HG03575 (cell line): Measurements from ENCODE around the gene SLC4A2.
"Not testable (repeated sequence)": the region's sequence is repeated elsewhere in the genome, so short reads cannot be mapped to it uniquely, and the experiment has no call there.

Experiments
- ATAC-seq: cut with Tn5 transposase; IDR thresholded peaks from one replicate; pipeline ENCODE4 v1.9.1; 2021; ENCODE audit not compliant: unreplicated experiment, insufficient number of reproducible peaks, low FRiP score; ENCODE audit errors: extremely low read depth

Gene SLC4A2

GRCh38 chr7:151019130-151019447 lies 40.3 kb upstream of the SLC4A2 start:
- ATAC-seq: no peak

GRCh38 chr7:151020231-151020630 lies 39.2 kb upstream of the SLC4A2 start:
- ATAC-seq: no peak

- ATAC-seq: no peak
Measured at GRCh38 chr7:151023232-151023631, 36.2 kb upstream of the SLC4A2 start.

GRCh38 chr7:151024435-151025056 lies 34.8 kb upstream of the SLC4A2 start, which contains the start of gene ATG9B:
ATG9B (minus strand) TSS chr7:151024494; CDS start chr7:151024423, 71 bp downstream.
- no peak for ATAC-seq

- ATAC-seq: no peak
Measured at GRCh38 chr7:151025924-151026671, 33.3 kb upstream of the SLC4A2 start.

- not testable (repeated sequence) for ATAC-seq
Measured at GRCh38 chr7:151026771-151027727, 32.3 kb upstream of the SLC4A2 start.

GRCh38 chr7:151027728-151028130 lies 31.7 kb upstream of the SLC4A2 start:
- ATAC-seq: not testable (repeated sequence)

- ATAC-seq: peak; percentile 84
Measured at GRCh38 chr7:151028131-151028947, 31.1 kb upstream of the SLC4A2 start, which contains the start of gene ABCB8. ABCB8 (plus strand) TSS chr7:151028450; CDS start chr7:151028516, 66 bp downstream.

GRCh38 chr7:151028948-151029501 lies 30.4 kb upstream of the SLC4A2 start:
- ATAC-seq: no peak

GRCh38 chr7:151031011-151031410 lies 28.4 kb upstream of the SLC4A2 start:
- ATAC-seq: no peak

GRCh38 chr7:151032936-151033863 lies 26.2 kb upstream of the SLC4A2 start:
- ATAC-seq: no peak

GRCh38 chr7:151033864-151034249 lies 25.5 kb upstream of the SLC4A2 start:
- ATAC-seq: no peak

- ATAC-seq: no peak
Measured at GRCh38 chr7:151034312-151035025, 24.9 kb upstream of the SLC4A2 start.

- no peak for ATAC-seq
Measured at GRCh38 chr7:151035026-151035717, 24.2 kb upstream of the SLC4A2 start.

- ATAC-seq: no peak
Measured at GRCh38 chr7:151035902-151036301, 23.5 kb upstream of the SLC4A2 start.
